HepG2 (cell line): ENCODE data around the gene HECTD1. TPM values are rescaled to one million over a fixed set of nuclear protein-coding genes. Genes with fewer than 3 reads are reported as not detected.

ENCODE experiments used
- AGO2 ChIP-seq: fragments of 200-400 bp; formaldehyde crosslinking; optimal IDR thresholded peaks from 2 replicates; pipeline ENCODE3; 2017; ENCODE audit warnings: mild to moderate bottlenecking, low read depth, low read length, moderate library complexity
- IRX3 ChIP-seq: sonication (generic); formaldehyde crosslinking; IDR thresholded peaks from 2 replicates; pipeline ENCODE4 v1.8.1; 2023; ENCODE audit warnings: mild to moderate bottlenecking, low read depth, missing genetic modification reagents, borderline replicate concordance
- MYPOP ChIP-seq: sonication (generic); formaldehyde crosslinking; IDR thresholded peaks from 2 replicates; pipeline ENCODE4 v1.8.1; 2023; ENCODE audit warnings: mild to moderate bottlenecking, moderate library complexity, missing genetic modification reagents
- NFE2 ChIP-seq: sonication (generic); formaldehyde crosslinking; IDR thresholded peaks from 2 replicates; pipeline ENCODE4 v1.4.0; 2020; ENCODE audit warnings: missing genetic modification reagents
- NFE2L2 ChIP-seq: fragments of 150-350 bp; IDR thresholded peaks from 2 replicates; pipeline ENCODE4 v1.6.1; 2014; ENCODE audit warnings: low read length
- NFRKB ChIP-seq: fragments of 450-650 bp; IDR thresholded peaks from 2 replicates; pipeline ENCODE4 v1.6.1; 2017
- RCOR2 ChIP-seq: IDR thresholded peaks from 2 replicates; pipeline ENCODE4 v1.6.1; 2016; ENCODE audit warnings: missing biosample characterization, missing genetic modification reagents
- RXRB ChIP-seq: IDR thresholded peaks from 2 replicates; pipeline ENCODE4 v1.6.1; 2016; ENCODE audit warnings: borderline replicate concordance, missing genetic modification reagents, missing compliant biosample characterization
- SKIL ChIP-seq: sonication (generic); formaldehyde crosslinking; IDR thresholded peaks from 2 replicates; pipeline ENCODE4 v1.8.0; 2022; ENCODE audit warnings: missing genetic modification reagents, mild to moderate bottlenecking, moderate library complexity, borderline replicate concordance
- TRIM22 ChIP-seq: fragments of 450-650 bp; IDR thresholded peaks from 2 replicates; pipeline ENCODE4 v1.6.1; 2017
- USF2 ChIP-seq, 2 experiments: sonication (generic) in 1 of 2; formaldehyde crosslinking in 1 of 2; IDR thresholded peaks; 2 replicates each; pipeline versions ENCODE4 v1.5.1 to v1.6.1; 2011 to 2020; ENCODE audit warnings: borderline replicate concordance in 1 of 2, low read depth in 1 of 2, low read length in 1 of 2, mild to moderate bottlenecking in 1 of 2, missing genetic modification reagents in 1 of 2, moderate library complexity in 1 of 2
- ZNF121 ChIP-seq: sonication (generic); formaldehyde crosslinking; IDR thresholded peaks from 2 replicates; pipeline ENCODE4 v1.5.0; 2020; ENCODE audit warnings: mild to moderate bottlenecking, missing genetic modification reagents
- ZNF274 ChIP-seq: sonication (generic); formaldehyde crosslinking; IDR thresholded peaks from 2 replicates; pipeline ENCODE4 v1.5.1; 2020; ENCODE audit warnings: mild to moderate bottlenecking, missing genetic modification reagents
- ZNF674 ChIP-seq: sonication (generic); formaldehyde crosslinking; IDR thresholded peaks from 2 replicates; pipeline ENCODE4 v1.5.0; 2020; ENCODE audit warnings: low read depth, mild to moderate bottlenecking, missing genetic modification reagents
- ZNF841 ChIP-seq: sonication (generic); formaldehyde crosslinking; IDR thresholded peaks from 2 replicates; pipeline ENCODE4 v1.8.1; 2023; ENCODE audit warnings: missing genetic modification reagents, borderline replicate concordance
- polyA plus RNA-seq, 8 experiments: library from polyadenylated mRNA; depleted of rRNA in 3 of 8; stranded (reverse) in 7 of 8; unstranded in 1 of 8; fragments of >200 nt; fragmentation: Illumina TruSeq in 4 of 8; extraction: Trizol in 4 of 8; gene quantifications; 2 replicates each; pipeline versions ENCODE4 v1.2.1 to v1.2.3, GENCODE V29; 2011 to 2016; ENCODE audit warnings: low read depth in 4 of 8, missing spikeins in 1 of 8, mixed read lengths in 1 of 8; ENCODE audit not compliant: insufficient read depth in 1 of 8
- total RNA-seq, 5 experiments: library from RNA; depleted of rRNA; stranded (reverse); fragments of >200 nt; fragmentation: Illumina TruSeq; extraction: Trizol; gene quantifications; 2 replicates each; pipeline ENCODE4 v1.2.3, GENCODE V29; 2016; ENCODE audit warnings: low read depth in 1 of 5
- TF ChIP-seq, protein P1 (sequence below): sonication (generic); formaldehyde crosslinking; IDR thresholded peaks from 2 replicates; pipeline ENCODE4 v1.4.0; 2020; ENCODE audit warnings: missing genetic modification reagents, mild to moderate bottlenecking, borderline replicate concordance
- TF ChIP-seq, protein P2 (sequence below): sonication (generic); formaldehyde crosslinking; IDR thresholded peaks from 2 replicates; pipeline ENCODE4 v1.8.0; 2022; ENCODE audit warnings: mild to moderate bottlenecking, missing genetic modification reagents, moderate library complexity

HECTD1 gene
- total and polyA plus RNA-seq, 2 of the 13 experiments (the other 11 are each of a cell fraction or from before 2014, with no cell fraction given): 312 to 560 TPM

DNA sequence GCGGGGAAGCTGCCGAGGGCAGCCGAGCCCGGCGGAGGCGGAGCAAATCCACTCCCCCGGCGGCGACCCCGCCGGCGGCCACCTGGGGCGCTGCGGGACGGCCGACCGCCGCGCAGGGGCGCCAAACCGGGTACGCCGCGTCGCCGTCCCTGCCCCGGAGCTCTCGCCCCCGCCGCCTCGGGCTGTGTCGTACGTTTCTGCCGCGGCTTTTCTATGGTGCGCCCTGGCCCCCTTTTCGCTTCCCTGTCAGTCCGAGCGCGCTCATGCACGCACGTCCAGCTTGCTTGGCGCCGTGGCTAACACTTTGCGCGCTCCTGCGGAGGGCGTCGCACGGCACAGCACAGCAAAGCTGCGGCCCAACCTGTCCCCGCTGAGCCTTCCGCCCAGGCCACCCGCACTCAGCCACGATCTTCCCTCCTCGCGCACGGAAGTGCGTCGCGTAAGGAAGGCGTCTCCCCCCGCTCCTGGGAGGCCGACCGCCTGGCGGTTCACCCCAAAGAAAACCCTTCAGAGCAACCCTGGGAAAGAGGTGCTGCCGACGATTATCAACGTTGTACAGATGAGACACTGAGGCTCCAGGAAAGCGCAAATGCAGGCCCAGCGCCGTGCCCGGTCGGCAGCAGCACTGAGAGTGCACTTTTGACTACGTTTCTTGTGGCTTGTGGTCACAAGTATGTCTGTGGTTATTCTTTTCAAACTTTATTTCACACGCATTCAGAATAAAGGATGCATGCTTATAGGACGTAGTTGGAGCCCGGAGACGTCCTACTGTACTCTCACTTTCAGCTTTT lies at the start of gene HECTD1 (continued):
- no peak for TF ChIP-seq USF2 (IDR thresholded peaks at IDR 0.05; ENCODE audit: low read depth, low read length)
- TF ChIP-seq USF2 (CRISPR knock-in tag; IDR thresholded peaks at IDR 0.05; ENCODE audit: borderline replicate concordance): peak; percentile 81; the same call in 1 of the 2 replicates
- TF ChIP-seq AGO2: peak; percentile 94
- TF ChIP-seq IRX3: peak; percentile 99
- TF ChIP-seq, protein P1, sequence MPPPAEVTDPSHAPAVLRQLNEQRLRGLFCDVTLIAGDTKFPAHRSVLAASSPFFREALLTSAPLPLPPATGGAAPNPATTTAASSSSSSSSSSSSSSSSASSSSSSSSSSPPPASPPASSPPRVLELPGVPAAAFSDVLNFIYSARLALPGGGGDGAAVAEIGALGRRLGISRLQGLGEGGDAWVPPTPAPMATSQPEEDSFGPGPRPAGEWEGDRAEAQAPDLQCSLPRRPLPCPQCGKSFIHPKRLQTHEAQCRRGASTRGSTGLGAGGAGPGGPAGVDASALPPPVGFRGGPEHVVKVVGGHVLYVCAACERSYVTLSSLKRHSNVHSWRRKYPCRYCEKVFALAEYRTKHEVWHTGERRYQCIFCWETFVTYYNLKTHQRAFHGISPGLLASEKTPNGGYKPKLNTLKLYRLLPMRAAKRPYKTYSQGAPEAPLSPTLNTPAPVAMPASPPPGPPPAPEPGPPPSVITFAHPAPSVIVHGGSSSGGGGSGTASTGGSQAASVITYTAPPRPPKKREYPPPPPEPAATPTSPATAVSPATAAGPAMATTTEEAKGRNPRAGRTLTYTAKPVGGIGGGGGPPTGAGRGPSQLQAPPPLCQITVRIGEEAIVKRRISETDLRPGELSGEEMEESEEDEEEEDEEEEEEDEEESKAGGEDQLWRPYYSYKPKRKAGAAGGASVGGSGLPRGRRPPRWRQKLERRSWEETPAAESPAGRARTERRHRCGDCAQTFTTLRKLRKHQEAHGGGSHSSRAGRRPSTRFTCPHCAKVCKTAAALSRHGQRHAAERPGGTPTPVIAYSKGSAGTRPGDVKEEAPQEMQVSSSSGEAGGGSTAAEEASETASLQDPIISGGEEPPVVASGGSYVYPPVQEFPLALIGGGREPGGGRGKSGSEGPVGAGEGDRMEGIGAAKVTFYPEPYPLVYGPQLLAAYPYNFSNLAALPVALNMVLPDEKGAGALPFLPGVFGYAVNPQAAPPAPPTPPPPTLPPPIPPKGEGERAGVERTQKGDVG: peak; percentile 100
- TF ChIP-seq NFRKB: no peak
- TF ChIP-seq ZNF274: peak; percentile 99
- TF ChIP-seq ZNF121 (CRISPR knock-in tag): peak; percentile 94
- TF ChIP-seq SKIL (CRISPR knock-in tag): peak; percentile 96
- TF ChIP-seq ZNF674: peak; percentile 98
- no peak for TF ChIP-seq TRIM22
- 0 out of 2 replicates have a peak, but pooled peaks have one; percentile 14 for TF ChIP-seq NFE2L2
- TF ChIP-seq, protein P2, sequence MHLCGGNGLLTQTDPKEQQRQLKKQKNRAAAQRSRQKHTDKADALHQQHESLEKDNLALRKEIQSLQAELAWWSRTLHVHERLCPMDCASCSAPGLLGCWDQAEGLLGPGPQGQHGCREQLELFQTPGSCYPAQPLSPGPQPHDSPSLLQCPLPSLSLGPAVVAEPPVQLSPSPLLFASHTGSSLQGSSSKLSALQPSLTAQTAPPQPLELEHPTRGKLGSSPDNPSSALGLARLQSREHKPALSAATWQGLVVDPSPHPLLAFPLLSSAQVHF (CRISPR knock-in tag): peak; percentile 85
- peak; percentile 54 for TF ChIP-seq RCOR2
- peak; percentile 94 for TF ChIP-seq RXRB (CRISPR knock-in tag)
- TF ChIP-seq ZNF841: peak; percentile 16; the same call in 1 of the 2 replicates
- 0 out of 2 replicates have a peak, but pooled peaks have one; percentile 28 for TF ChIP-seq NFE2 (CRISPR knock-in tag)
- TF ChIP-seq MYPOP: peak; percentile 100
